Right hindlimb (tissue), 1 donor: Measurements from ENCODE around the gene ELK3.
"Not testable (repeated sequence)": the region's sequence is repeated elsewhere in the genome, so short reads cannot be mapped to it uniquely, and the experiment has no call there.

ENCODE experiments used
- DNase-seq: peaks from one replicate; pipeline ENCODE4 v3.0.0-alpha.2; 2018

Gene ELK3

DNA sequence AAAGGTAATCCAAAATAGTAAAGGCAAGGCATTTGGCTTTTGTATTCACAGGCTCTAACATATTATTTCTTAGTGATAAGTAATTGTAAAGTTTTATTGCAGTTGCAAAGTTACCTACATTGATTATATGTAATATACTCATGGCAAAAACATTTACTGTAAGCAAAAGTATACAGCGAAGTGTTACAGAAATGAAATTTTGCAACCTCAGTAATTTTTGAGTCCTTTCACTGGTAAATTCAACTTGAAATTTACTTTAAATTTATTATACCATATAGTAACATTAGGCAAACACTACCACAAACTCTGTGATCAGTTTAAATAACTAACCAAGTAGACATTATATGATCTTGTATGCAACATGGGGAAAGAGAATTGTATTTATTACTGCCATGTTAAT is 117.0 kb downstream of the ELK3 start:
- no peak for DNase-seq

DNA sequence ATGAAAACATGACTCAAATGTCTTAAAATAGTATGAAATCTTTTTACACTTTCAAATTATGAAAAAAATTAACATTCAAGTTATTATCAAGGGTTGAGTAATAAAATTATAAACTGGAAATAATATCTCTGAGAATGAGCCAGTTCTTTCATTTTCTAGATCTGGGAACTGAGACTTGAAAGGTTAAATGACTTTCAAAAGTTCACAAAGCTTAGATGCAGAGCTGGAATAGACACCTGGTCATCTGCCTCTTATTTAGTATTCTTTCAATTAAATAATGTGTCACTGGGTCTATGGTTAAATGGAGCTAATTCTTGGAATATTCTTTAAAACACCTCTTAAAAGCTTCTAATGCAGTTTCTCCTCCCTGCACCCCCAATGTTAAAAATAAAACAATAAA is 119.4 kb downstream of the ELK3 start:
- no peak for DNase-seq

DNA sequence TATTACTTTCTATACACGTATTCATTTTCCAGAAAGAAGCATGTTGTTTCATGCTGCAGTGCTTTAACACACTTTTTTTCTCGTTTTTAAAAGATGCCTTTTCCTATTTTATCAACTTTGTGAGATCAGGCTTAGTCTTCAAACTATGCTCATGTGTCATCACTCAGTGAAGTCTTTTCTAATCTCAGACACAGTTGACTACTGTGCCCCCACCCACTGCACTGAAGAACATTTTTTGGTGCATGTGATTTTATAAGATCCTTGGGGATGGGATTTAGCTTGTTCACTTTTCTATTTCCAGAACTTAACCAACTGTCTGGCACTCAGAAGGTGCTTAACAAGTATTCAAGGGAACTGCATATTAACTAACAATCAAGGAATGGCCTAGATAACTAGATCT is 120.5 kb downstream of the ELK3 start:
- DNase-seq: no peak

DNA sequence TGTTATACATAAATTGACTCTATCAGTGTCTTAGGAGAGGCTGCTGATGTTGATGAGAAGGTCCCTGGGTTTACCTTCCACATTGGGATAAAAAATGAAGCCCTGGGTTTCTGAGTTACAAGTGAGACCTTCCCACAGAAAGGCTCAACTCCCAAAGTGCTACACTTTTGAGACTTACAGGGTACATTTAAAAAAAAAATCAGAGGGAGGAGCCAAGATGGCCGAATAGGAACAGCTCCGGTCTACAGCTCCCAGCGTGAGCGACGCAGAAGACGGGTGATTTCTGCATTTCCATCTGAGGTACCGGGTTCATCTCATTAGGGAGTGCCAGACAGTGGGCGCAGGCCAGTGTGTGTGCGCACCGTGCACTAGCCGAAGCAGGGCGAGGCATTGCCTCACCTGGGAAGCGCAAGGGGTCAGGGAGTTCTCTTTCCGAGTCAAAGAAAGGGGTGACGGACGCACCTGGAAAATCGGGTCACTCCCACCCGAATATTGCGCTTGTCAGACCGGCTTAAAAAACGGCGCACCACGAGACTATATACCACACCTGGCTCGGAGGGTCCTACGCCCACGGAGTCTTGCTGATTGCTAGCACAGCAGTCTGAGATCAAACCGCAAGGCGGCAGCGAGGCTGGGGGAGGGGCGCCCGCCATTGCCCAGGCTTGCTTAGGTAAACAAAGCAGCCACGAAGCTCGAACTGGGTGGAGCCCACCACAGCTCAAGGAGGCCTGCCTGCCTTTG is 121.7 kb downstream of the ELK3 start:
- DNase-seq: not testable (repeated sequence)

DNA sequence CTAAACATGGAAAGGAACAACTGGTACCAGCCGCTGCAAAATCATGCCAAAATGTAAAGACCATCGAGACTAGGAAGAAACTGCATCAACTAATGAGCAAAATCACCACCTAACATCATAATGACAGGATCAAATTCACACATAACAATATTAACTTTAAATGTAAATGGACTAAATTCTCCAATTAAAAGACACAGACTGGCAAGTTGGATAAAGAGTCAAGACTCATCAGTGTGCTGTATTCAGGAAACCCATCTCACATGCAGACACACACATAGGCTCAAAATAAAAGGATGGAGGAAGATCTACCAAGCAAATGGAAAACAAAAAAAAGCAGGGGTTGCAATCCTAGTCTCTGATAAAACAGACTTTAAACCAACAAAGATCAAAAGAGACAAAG is 123.6 kb downstream of the ELK3 start:
- not testable (repeated sequence) for DNase-seq
